Calu3 (cell line): Measurements from ENCODE around the gene GPRC5B. TPM values are rescaled to one million over a fixed set of nuclear protein-coding genes. Genes with fewer than 3 reads are reported as not detected.

ENCODE experiments used
- BruUV-seq: library from RNA; stranded (reverse); fragments of 400-500 nt; replicated peaks from 2 replicates; lab custom pipeline; 2021; lab: Mats Ljungman, UMichigan
- CTCF ChIA-PET: fragments of 300-600 bp; sonication (Branson Sonifier 250); formaldehyde crosslinking; loops from one replicate; lab custom pipeline; 2022; ENCODE audit warnings: antibody characterized with exemption; lab: Charles Lee
- DNase-seq: peaks from one replicate; pipeline ENCODE4 v3.0.0; 2022
- H3K27ac Mint-ChIP-seq: one replicate; pipeline ENCODE4 v1.8.0; 2022; ENCODE audit warnings: mixed read lengths; ENCODE audit not compliant: unreplicated experiment
- H3K27me3 Mint-ChIP-seq: one replicate; pipeline ENCODE4 v1.8.0; 2022; ENCODE audit warnings: mixed read lengths; ENCODE audit not compliant: unreplicated experiment
- H3K36me3 Mint-ChIP-seq: one replicate; pipeline ENCODE4 v1.8.0; 2022; ENCODE audit warnings: mild to moderate bottlenecking, moderate library complexity, mixed read lengths; ENCODE audit not compliant: insufficient read depth, unreplicated experiment
- H3K4me1 Mint-ChIP-seq: one replicate; pipeline ENCODE4 v1.8.0; 2022; ENCODE audit warnings: mild to moderate bottlenecking, low read depth, mixed read lengths; ENCODE audit not compliant: unreplicated experiment
- H3K4me3 Mint-ChIP-seq: one replicate; pipeline ENCODE4 v1.8.0; 2022; ENCODE audit warnings: mild to moderate bottlenecking, low read depth, moderate library complexity, mixed read lengths; ENCODE audit not compliant: unreplicated experiment
- H3K9me3 Mint-ChIP-seq: one replicate; pipeline ENCODE4 v1.8.0; 2022; ENCODE audit warnings: low read depth, mixed read lengths; ENCODE audit not compliant: unreplicated experiment
- CTCF ChIP-seq: fragments of 200-600 bp; IDR thresholded peaks from one replicate; pipeline ENCODE4 v1.8.0; 2022; ENCODE audit warnings: antibody characterized with exemption; ENCODE audit not compliant: unreplicated experiment
- intact Hi-C: fragments of 100-400 bp; cut with micrococcal nuclease; formaldehyde crosslinking; loops from one replicate; pipeline ENCODE4 v1.10.0; 2022; ENCODE audit not compliant: unreplicated experiment
- total RNA-seq: library from RNA; stranded (reverse); gene quantifications from 2 replicates; pipeline ENCODE4 v1.2.3, GENCODE V29; 2022

The GPRC5B gene
- total RNA-seq, 1 experiment from 2014 or later, result 294 TPM

GRCh38 chr16:19875900-19876299 is 8.7 kb downstream of the GPRC5B start:
- intact Hi-C loops, result no loop called here

GRCh38 chr16:19874851-19875546 is 9.6 kb downstream of the GPRC5B start:
- no peak for DNase-seq
- H3K27me3 Mint-ChIP-seq, result no peaks in the 10 kb centered on the region
- CTCF ChIA-PET, result interaction anchor here (0.6 kb wide), 1 partner anchor 141 kb away, joined by 4 read pairs; no protein-coding TSS in a partner anchor
- intact Hi-C loops, result no loop called here
- BruUV-seq, result no TSS peak
- peaks cover 76% of the 10 kb centered on the region for H3K36me3 Mint-ChIP-seq
- no peak for TF ChIP-seq CTCF
- no peak overlapping the region for H3K4me3 Mint-ChIP-seq
- H3K4me1 Mint-ChIP-seq, result peaks cover 53% of the 10 kb centered on the region
- no peaks in the 10 kb centered on the region for H3K9me3 Mint-ChIP-seq
- H3K27ac Mint-ChIP-seq, result no peak overlapping the region

More at GRCh38 chr16:19875900-19876299, 8.7 kb downstream of the GPRC5B start:
- BruUV-seq, result no TSS peak
- DNase-seq, result no peak
- H3K4me1 Mint-ChIP-seq, result peaks cover 56% of the 10 kb centered on the region
- H3K4me3 Mint-ChIP-seq, result no peak overlapping the region
- no peaks in the 10 kb centered on the region for H3K27me3 Mint-ChIP-seq
- H3K9me3 Mint-ChIP-seq, result no peaks in the 10 kb centered on the region
- no peak overlapping the region for H3K27ac Mint-ChIP-seq
- CTCF ChIA-PET, result interaction anchor here (0.6 kb wide), 1 partner anchor 142 kb away, joined by 4 read pairs; no protein-coding TSS in a partner anchor
- no peak for TF ChIP-seq CTCF
- peaks cover 74% of the 10 kb centered on the region for H3K36me3 Mint-ChIP-seq

GRCh38 chr16:19874026-19874425 is 10.6 kb downstream of the GPRC5B start:
- H3K4me3 Mint-ChIP-seq, result no peak overlapping the region
- H3K36me3 Mint-ChIP-seq, result peaks cover 76% of the 10 kb centered on the region
- no peak for TF ChIP-seq CTCF
- no TSS peak for BruUV-seq
- no peaks in the 10 kb centered on the region for H3K27me3 Mint-ChIP-seq
- H3K27ac Mint-ChIP-seq, result peak overlapping the region; percentile 32
- CTCF ChIA-PET, result interaction anchor here (0.7 to 1.0 kb wide), 2 partner anchors 155 to 832 kb away, joined by 5 to 9 read pairs; no protein-coding TSS in a partner anchor
- H3K4me1 Mint-ChIP-seq, result peaks cover 46% of the 10 kb centered on the region
- no peak for DNase-seq
- no peaks in the 10 kb centered on the region for H3K9me3 Mint-ChIP-seq
- intact Hi-C loops, result no loop called here

- H3K9me3 Mint-ChIP-seq, result no peaks in the 10 kb centered on the region
- intact Hi-C loops, result no loop called here
- TF ChIP-seq CTCF, result no peak
- no TSS peak for BruUV-seq
- H3K27ac Mint-ChIP-seq, result no peak overlapping the region
- peaks cover 82% of the 10 kb centered on the region for H3K36me3 Mint-ChIP-seq
- DNase-seq, result no peak
- CTCF ChIA-PET, result no interaction called here
- H3K4me1 Mint-ChIP-seq, result peaks cover 51% of the 10 kb centered on the region
- no peaks in the 10 kb centered on the region for H3K27me3 Mint-ChIP-seq
- no peak overlapping the region for H3K4me3 Mint-ChIP-seq
Measured at GRCh38 chr16:19872935-19873334, 11.7 kb downstream of the GPRC5B start.
